Measurements from ENCODE around the gene METAP1D.

METAP1D gene

GRCh38 chr2:172090044-172090961, 90.5 kb downstream of the METAP1D start:
- in situ Hi-C loops (cut with HindIII; ENCODE audit: low sequenced_read_pairs) = no loop called here

- in situ Hi-C loops (cut with HindIII; ENCODE audit: low sequenced_read_pairs) = no loop called here
Measured at GRCh38 chr2:172091000-172091641, 91.4 kb downstream of the METAP1D start.

- in situ Hi-C loops (cut with HindIII; ENCODE audit: low sequenced_read_pairs) = no loop called here
Measured at GRCh38 chr2:172091761-172092566, 92.2 kb downstream of the METAP1D start.

GRCh38 chr2:172092716-172093415, 93.1 kb downstream of the METAP1D start:
- in situ Hi-C loops (cut with HindIII; ENCODE audit: low sequenced_read_pairs) = no loop called here

DNA sequence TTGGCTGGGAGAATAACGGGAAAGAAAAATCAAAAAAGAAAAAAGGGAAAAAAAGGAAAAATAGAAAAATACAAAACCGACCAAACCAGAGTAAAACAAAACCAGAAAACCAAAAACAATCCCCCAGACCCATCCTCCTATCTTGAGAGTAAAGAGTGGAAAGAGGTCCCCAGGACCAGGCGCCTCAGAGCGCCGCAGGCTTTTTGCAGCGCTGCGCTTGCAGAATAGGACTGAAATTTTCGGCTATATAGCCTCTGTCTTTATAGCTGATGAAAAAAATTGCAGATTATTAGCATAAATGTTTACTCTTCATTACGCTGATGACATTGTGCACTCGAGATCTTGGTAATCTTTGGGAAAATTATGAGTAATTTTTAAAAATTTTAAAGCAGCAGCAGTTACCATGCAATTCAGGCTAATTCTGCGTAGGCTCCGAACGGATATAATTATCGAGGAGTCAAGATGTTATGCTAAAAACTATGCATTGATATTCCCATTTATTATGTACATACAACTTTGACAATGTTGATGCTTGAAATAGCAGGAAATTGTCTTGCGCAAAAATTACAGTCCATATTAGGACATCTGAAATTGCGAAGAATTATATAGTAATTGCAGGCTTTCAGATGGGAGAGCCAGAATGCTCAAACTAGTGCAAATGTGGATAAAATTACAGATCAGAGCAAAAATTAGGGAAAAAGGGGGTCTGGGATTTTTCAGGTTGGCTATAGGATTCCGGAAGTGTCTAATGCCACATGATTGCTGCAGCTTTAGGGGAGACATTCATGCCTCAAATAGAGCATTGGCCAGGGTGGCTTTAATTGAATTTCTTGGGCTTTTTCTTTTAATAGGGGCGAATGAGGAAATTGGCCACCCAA, 93.9 kb downstream of the METAP1D start:
- in situ Hi-C loops (cut with HindIII; ENCODE audit: low sequenced_read_pairs) = no loop called here

- in situ Hi-C loops (cut with HindIII; ENCODE audit: low sequenced_read_pairs) = no loop called here
Measured at GRCh38 chr2:172094294-172095145, 94.8 kb downstream of the METAP1D start.

GRCh38 chr2:172095146-172095904, 95.6 kb downstream of the METAP1D start:
- in situ Hi-C loops (cut with HindIII; ENCODE audit: low sequenced_read_pairs) = no loop called here

DNA sequence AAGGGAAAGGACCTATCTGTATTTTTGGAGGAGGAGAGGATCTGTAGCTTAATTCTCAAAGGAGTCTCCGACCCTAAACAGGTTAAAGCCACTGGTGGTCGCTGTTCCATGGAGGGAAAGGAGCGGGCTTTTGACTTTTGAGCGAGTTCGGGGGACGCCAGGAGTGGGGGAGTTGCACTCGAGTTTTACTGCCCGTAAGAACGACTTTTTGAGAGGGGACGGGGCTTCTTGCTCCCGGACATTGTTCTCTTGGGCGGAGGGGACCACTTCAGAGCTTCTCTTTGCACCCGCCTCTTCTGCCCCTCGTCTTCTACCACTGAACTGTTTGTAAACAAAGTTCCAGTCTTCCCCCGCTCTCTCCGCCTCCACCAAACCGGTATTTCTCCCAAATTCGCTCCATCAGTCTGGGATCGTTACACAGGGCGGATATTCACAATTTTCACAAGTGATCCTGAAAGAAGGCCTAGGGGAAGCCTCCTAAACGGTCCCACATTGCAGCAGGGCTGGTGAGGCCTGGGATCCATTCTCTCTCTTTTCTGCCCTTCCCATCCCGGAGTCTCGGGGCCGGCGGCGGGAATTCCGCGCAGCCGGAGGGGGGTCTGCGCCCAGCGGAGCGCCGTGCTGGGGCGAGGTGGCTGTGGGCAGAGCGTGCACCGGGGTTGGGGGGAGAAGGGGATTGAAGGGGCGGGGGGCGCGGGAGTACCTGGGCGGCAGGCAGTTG, 96.3 kb downstream of the METAP1D start:
- in situ Hi-C loops (cut with HindIII; ENCODE audit: low sequenced_read_pairs) = no loop called here

GRCh38 chr2:172096626-172097547, 97.1 kb downstream of the METAP1D start:
- in situ Hi-C loops (cut with HindIII; ENCODE audit: low sequenced_read_pairs) = no loop called here

- in situ Hi-C loops (cut with HindIII; ENCODE audit: low sequenced_read_pairs) = no loop called here
Measured at GRCh38 chr2:172097557-172098131, 97.9 kb downstream of the METAP1D start.

- in situ Hi-C loops (cut with HindIII; ENCODE audit: low sequenced_read_pairs) = no loop called here
Measured at GRCh38 chr2:172098287-172098649, 98.5 kb downstream of the METAP1D start.

DNA sequence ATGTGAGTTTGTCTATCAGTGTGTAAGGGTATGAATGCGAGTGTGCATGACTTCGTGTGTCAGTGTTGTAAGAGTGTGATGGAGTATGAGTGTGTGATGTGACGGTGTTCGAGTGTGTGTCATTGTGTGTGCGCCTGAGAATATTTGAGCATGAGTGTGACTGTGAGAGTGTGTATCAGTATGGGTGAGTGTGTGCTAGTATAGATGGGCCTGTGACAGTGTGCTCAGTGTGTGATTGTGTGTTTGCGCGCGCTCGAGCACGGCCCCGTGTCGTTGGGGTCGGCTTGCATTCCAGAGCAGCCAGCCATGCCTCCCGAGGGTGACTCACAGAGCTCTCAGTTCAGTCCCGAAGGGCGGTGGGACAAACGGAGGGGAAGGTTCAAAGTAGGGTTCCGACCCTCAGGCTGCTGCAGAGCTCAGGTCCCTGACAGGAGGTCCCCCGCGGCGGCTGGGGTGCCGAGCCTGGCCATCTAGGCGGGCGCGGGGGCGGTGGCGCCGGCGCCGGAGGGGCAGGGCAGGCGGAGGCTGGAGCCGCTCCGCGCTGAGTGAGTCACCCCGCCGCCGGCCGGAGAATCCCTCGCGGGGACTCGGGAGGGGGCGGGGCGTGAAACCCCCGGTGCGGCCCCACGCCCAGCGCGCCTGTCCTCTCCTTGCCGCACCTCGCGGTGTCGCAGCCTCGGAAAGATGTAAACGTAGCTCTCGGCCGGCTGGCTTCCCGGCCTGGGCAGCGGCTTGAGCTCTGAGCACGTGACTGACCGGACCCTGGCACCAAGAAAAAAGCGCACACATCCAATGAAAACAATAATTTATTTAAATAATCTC, 99.1 kb downstream of the METAP1D start:
- in situ Hi-C loops (cut with HindIII; ENCODE audit: low sequenced_read_pairs) = no loop called here

DNA sequence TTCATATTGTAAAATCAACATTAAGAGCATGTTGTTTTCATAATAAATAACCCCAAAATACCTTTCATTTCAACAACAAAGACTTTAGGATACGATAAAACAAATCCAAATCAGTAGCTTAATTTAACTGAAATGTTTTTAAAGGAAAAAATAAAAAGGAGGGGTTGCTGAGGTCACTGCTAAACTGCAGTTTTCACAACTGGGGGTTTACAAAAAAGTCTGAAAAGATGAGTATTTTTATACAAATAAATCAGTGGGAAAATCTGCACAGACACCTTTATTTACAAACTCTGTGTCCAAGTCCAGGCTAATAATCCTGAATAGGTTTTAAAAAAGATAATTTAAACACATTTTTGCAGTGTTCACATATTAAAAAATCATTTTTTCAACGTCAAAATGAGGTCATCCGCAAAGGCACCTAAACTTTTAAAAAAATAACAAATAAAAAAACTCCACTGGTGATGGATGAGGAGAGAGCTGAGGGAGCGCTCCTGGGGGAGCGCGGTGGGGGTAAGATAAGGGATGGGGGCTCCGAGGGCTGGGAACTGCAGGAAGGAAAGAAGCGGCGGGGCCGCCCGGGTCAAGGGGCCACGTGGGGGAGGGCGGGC, 99.8 kb downstream of the METAP1D start:
- in situ Hi-C loops (cut with HindIII; ENCODE audit: low sequenced_read_pairs) = no loop called here

- in situ Hi-C loops (cut with HindIII; ENCODE audit: low sequenced_read_pairs) = no loop called here
Measured at GRCh38 chr2:172100080-172100934, 100.6 kb downstream of the METAP1D start.

Data from DLD1 (cell line).